PC-3 (cell line): ENCODE measurements around the gene RNF141. TPM values are rescaled to one million over a fixed set of nuclear protein-coding genes. Genes with fewer than 3 reads are reported as not detected.

Source experiments
- ATAC-seq: fragments of 200-7000 bp; cut with Tn5 transposase; 2 replicates; pipeline ENCODE4 v1.9.1; 2020; ENCODE audit warnings: mild to moderate bottlenecking, moderate library complexity
- BruUV-seq: library from RNA; stranded (reverse); fragments of 400-500 nt; replicated peaks from 2 replicates; lab custom pipeline; 2021; lab: Mats Ljungman, UMichigan
- CTCF ChIA-PET: fragments of 300-600 bp; sonication (Branson Sonifier 250); formaldehyde crosslinking; loops from one replicate; lab custom pipeline; 2022; ENCODE audit warnings: antibody characterized with exemption; lab: Charles Lee
- POLR2A ChIA-PET: fragments of 300-600 bp; sonication (Branson Sonifier 250); formaldehyde crosslinking; loops from one replicate; lab custom pipeline; 2022; ENCODE audit warnings: antibody characterized with exemption; ENCODE audit not compliant: unreplicated experiment; lab: Charles Lee
- DNase-seq: peaks from one replicate; pipeline ENCODE4 v3.0.0-alpha.2; 2015
- H2AFZ ChIP-seq: fragments of 300-600 bp; sonication (generic); 2 replicates; pipeline ENCODE4 v1.6.0; 2016; ENCODE audit warnings: antibody characterized with exemption, low read length
- H3F3A ChIP-seq: fragments of 300-600 bp; sonication (generic); one replicate; pipeline ENCODE4 v1.6.0; 2017; ENCODE audit warnings: antibody characterized with exemption, low read length, control low read depth, mild to moderate bottlenecking; ENCODE audit not compliant: unreplicated experiment
- H3K27ac ChIP-seq: fragments of 300-600 bp; sonication (generic); 2 replicates; pipeline ENCODE4 v1.5.1; 2016; ENCODE audit warnings: mild to moderate bottlenecking, low read length
- H3K27me3 ChIP-seq: fragments of 300-600 bp; sonication (generic); 2 replicates; pipeline ENCODE4 v1.6.1; 2016; ENCODE audit warnings: low read length, mixed read lengths
- H3K36me3 ChIP-seq: fragments of 300-600 bp; sonication (generic); 2 replicates; pipeline ENCODE4 v1.6.1; 2016; ENCODE audit warnings: low read depth, mixed run types, low read length, mixed read lengths
- H3K4me1 ChIP-seq: fragments of 300-600 bp; sonication (generic); 2 replicates; pipeline ENCODE4 v1.5.1; 2016; ENCODE audit warnings: low read length; ENCODE audit not compliant: insufficient read depth
- H3K4me2 ChIP-seq: fragments of 300-600 bp; sonication (generic); 2 replicates; pipeline ENCODE4 v1.6.0; 2016; ENCODE audit warnings: low read length
- H3K4me3 ChIP-seq: fragments of 300-600 bp; sonication (generic); 2 replicates; pipeline ENCODE4 v1.5.1; 2016; ENCODE audit warnings: mild to moderate bottlenecking, low read length, mixed read lengths
- H3K79me2 ChIP-seq: fragments of 300-600 bp; sonication (generic); 2 replicates; pipeline ENCODE4 v1.6.1; 2017; ENCODE audit warnings: low read length, mixed read lengths
- H3K9ac ChIP-seq: fragments of 300-600 bp; sonication (generic); 2 replicates; pipeline ENCODE4 v1.6.0; 2016; ENCODE audit warnings: mild to moderate bottlenecking, low read length
- H3K9me2 ChIP-seq: fragments of 300-600 bp; sonication (generic); replicated peaks from 2 replicates; pipeline ENCODE4 v1.6.1; 2016; ENCODE audit warnings: mixed run types, low read length, mixed read lengths
- H3K9me3 ChIP-seq: fragments of 300-600 bp; sonication (generic); 2 replicates; pipeline ENCODE4 v1.6.1; 2016; ENCODE audit warnings: low read length, mixed read lengths
- H4K20me1 ChIP-seq: fragments of 300-600 bp; sonication (generic); 2 replicates; pipeline ENCODE4 v1.6.1; 2016; ENCODE audit warnings: low read length, mixed read lengths
- EZH2 ChIP-seq: fragments of 300-600 bp; sonication (generic); IDR thresholded peaks from one replicate; pipeline ENCODE4 v1.6.1; 2017; ENCODE audit warnings: antibody characterized with exemption, mild to moderate bottlenecking, low read length; ENCODE audit not compliant: unreplicated experiment
- EZH2phosphoT487 ChIP-seq: fragments of 300-600 bp; sonication (generic); IDR thresholded peaks from 2 replicates; pipeline ENCODE4 v1.6.1; 2018; ENCODE audit warnings: mild to moderate bottlenecking, antibody characterized with exemption, low read length, borderline replicate concordance
- intact Hi-C: fragments of 100-400 bp; cut with micrococcal nuclease; formaldehyde crosslinking; loops from 2 replicates; pipeline ENCODE4 v1.9.0; 2023
- total RNA-seq: library from RNA; depleted of rRNA; stranded (reverse); fragments of >200 nt; gene quantifications from 2 replicates; pipeline ENCODE4 v1.2.3, GENCODE V29; 2014
- TF ChIP-seq, protein P1 (sequence below): fragments of 300-600 bp; sonication (generic); conservative IDR thresholded peaks from 2 replicates; pipeline ENCODE4 v1.5.1; 2017; ENCODE audit warnings: antibody characterized with exemption, low read depth, mild to moderate bottlenecking, low read length

Gene RNF141
- total RNA-seq, 1 experiment from 2014 or later, result 13.8 TPM

DNA sequence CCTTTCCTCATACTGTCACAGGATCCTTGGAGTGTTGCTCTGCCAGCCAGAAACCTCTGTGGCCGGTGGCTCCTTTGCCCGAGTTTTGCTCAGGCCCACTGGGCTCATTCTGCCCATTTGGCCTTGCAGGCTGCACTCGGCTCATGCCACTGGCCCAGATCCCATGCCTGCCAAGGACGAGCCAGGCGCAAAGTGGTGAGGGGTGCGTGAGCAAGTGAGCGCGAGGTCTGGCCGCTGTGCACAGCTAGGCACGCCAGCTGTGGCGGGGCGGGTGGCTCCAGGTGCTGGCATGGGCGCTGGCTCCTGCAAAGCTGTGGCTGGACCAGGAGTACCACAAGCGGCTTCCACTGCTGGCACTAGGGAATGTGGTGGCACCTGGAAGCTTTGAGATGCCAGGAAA is 2.8 kb upstream of the RNF141 start:
- intact Hi-C loops, result no loop called here
- no TSS peak for BruUV-seq
- no peaks in the 10 kb centered on the region for H3K36me3 ChIP-seq
- ATAC-seq (no peak), DNase-seq (no peak)
- no peaks in the 10 kb centered on the region for H3K27me3 ChIP-seq
- peaks cover 4% of the 10 kb centered on the region; the same call in 1 of the 2 replicates for H4K20me1 ChIP-seq
- TF ChIP-seq EZH2 (no peak), EZH2phosphoT487 (no peak)
- TF ChIP-seq, protein P1, sequence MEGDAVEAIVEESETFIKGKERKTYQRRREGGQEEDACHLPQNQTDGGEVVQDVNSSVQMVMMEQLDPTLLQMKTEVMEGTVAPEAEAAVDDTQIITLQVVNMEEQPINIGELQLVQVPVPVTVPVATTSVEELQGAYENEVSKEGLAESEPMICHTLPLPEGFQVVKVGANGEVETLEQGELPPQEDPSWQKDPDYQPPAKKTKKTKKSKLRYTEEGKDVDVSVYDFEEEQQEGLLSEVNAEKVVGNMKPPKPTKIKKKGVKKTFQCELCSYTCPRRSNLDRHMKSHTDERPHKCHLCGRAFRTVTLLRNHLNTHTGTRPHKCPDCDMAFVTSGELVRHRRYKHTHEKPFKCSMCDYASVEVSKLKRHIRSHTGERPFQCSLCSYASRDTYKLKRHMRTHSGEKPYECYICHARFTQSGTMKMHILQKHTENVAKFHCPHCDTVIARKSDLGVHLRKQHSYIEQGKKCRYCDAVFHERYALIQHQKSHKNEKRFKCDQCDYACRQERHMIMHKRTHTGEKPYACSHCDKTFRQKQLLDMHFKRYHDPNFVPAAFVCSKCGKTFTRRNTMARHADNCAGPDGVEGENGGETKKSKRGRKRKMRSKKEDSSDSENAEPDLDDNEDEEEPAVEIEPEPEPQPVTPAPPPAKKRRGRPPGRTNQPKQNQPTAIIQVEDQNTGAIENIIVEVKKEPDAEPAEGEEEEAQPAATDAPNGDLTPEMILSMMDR, result no peak
- CTCF ChIA-PET, result no interaction called here
- POLR2A ChIA-PET, result no interaction called here
- peaks cover 16% of the 10 kb centered on the region for H3K79me2 ChIP-seq
- H3K4me3 ChIP-seq, result no peak overlapping the region
- H3K9me3 ChIP-seq, result no peaks in the 10 kb centered on the region
- H2AFZ ChIP-seq, result no peak overlapping the region
- no peak overlapping the region for H3K27ac ChIP-seq
- no peak overlapping the region for H3K4me2 ChIP-seq
- H3K9me2 ChIP-seq, result no peaks in the 10 kb centered on the region
- no peak overlapping the region for H3K9ac ChIP-seq
- peaks cover 20% of the 10 kb centered on the region for H3K4me1 ChIP-seq
- no peaks in the 10 kb centered on the region for H3F3A ChIP-seq

DNA sequence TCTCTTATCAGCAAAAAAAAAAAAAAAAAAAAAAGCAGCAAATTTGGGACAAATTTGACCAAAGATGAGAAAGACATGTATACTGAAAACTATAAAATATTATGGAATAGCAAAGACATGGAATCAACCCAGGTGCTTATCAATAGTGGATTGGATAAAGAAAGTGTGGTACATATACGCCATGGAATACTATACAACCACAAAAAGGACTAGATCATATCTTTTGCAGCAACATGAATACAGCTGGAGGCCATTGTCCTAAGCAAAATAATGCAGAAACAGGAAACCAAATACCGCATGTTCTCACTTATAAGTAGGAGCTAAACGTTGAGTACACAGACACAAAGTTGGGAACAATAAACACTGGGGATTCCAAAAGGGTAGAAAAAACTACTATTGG is 1.8 kb upstream of the RNF141 start:
- H3K9me3 ChIP-seq, result no peaks in the 10 kb centered on the region
- H3K4me3 ChIP-seq, result no peak overlapping the region
- no peaks in the 10 kb centered on the region for H3K36me3 ChIP-seq
- CTCF ChIA-PET, result no interaction called here
- peaks cover 4% of the 10 kb centered on the region; the same call in 1 of the 2 replicates for H4K20me1 ChIP-seq
- H3K27ac ChIP-seq, result no peak overlapping the region
- ATAC-seq, result no peak
- TF ChIP-seq, protein P1, result no peak
- TF ChIP-seq EZH2, result no peak
- TF ChIP-seq EZH2phosphoT487, result no peak
- no peaks in the 10 kb centered on the region for H3K27me3 ChIP-seq
- H3K9me2 ChIP-seq, result no peaks in the 10 kb centered on the region
- intact Hi-C loops, result no loop called here
- no peak overlapping the region for H3K4me2 ChIP-seq
- H3K79me2 ChIP-seq, result peaks cover 26% of the 10 kb centered on the region
- H3K4me1 ChIP-seq, result peaks cover 22% of the 10 kb centered on the region
- POLR2A ChIA-PET, result no interaction called here
- no TSS peak for BruUV-seq
- no peaks in the 10 kb centered on the region for H3F3A ChIP-seq
- H3K9ac ChIP-seq, result no peak overlapping the region
- H2AFZ ChIP-seq, result no peak overlapping the region
- no peak for DNase-seq

DNA sequence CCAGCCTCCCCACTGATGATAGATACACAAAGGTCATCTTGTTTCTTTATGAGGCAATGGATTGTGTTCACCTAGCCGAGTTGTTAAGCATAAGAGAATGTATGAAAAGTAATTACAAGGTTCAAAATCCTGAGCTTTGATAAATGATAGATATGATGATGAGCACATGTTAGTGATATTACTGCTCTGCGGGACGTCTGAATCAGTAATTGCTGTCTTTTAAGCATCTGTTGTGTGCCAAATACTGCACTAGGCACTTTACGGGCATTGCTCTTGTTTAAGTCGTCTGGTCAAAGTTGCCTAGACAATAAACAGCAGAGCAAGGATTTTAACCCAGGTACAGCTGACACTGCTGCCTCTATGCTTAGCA is 559 bp upstream of the RNF141 start:
- peak overlapping the region; percentile 76 for H3K4me3 ChIP-seq
- H3K36me3 ChIP-seq, result no peaks in the 10 kb centered on the region
- no peaks in the 10 kb centered on the region for H3K9me3 ChIP-seq
- intact Hi-C loops, result loop anchor here (2.0 kb wide), 2 partner anchors 19 to 53 kb away; no protein-coding TSS in a partner anchor
- no peaks in the 10 kb centered on the region for H3K27me3 ChIP-seq
- H3K9ac ChIP-seq, result peak overlapping the region; percentile 85; the same call in 1 of the 2 replicates
- peaks cover 22% of the 10 kb centered on the region for H3K4me1 ChIP-seq
- H3K4me2 ChIP-seq, result peak overlapping the region; percentile 90
- BruUV-seq, result TSS peak; percentile 74
- ChIA-PET CTCF (interaction anchor here (0.6 to 1.2 kb wide), 3 partner anchors 87 to 140 kb away, joined by 3 to 4 read pairs (median 4); partner anchors contain the start of gene AMPD3), POLR2A (interaction anchor here (0.6 to 1.6 kb wide), 2 partner anchors 51 to 104 kb away, joined by 4 to 8 read pairs; no protein-coding TSS in a partner anchor)
- H3K79me2 ChIP-seq, result peaks cover 29% of the 10 kb centered on the region
- H3K9me2 ChIP-seq, result no peaks in the 10 kb centered on the region
- no peak for TF ChIP-seq EZH2
- TF ChIP-seq, protein P1, result no peak
- no peak for TF ChIP-seq EZH2phosphoT487
- H3K27ac ChIP-seq, result no peak overlapping the region; the same call in 1 of the 2 replicates
- no peaks in the 10 kb centered on the region for H3F3A ChIP-seq
- ATAC-seq, result no peak
- H4K20me1 ChIP-seq, result peaks cover 4% of the 10 kb centered on the region; the same call in 1 of the 2 replicates
- peak overlapping the region; percentile 98 for H2AFZ ChIP-seq
- no peak for DNase-seq
